ENCODE results near the gene WDR6.

DNA sequence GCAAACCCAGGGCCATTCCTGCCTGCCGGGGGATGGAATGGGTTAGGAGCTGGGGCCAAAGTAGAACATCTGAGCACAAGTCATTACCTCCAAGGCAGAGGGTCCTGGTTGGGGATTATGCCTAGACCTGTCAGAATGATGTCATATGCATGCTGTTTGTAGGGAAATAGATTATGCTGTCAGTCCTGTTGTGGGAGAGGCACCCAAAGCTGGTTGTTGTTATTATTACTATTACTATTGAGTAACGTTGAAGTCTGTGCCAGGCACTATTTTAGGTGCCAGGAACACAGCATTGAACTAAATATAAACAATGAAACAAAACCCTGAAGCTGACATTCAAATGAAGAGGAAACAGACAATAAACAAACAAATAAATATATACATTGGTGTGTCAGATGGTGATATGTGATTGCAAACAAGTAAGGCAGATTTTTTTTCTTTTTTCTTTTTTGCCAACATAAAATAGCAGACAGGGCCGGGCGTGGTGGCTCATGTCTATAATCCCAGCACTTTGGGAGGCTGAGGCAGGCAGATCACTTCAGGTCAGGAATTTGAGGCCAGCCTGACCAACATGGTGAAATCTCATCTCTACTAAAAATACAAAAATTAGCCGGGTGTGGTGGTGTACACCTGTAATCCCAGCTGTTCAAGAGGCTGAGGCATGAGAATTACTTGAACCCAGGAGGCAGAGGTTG is 15.2 kb upstream of the WDR6 start:
- TF ChIP-seq CTCF (IDR thresholded peaks at IDR 0.05) (no peak), POLR2A (IDR thresholded peaks at IDR 0.05; ENCODE audit: low read depth) (no peak), EP300 (IDR thresholded peaks at IDR 0.05) (no peak), POLR2AphosphoS5 (IDR thresholded peaks at IDR 0.05) (no peak)
